ENCODE measurements around the gene ATRN.
"Not testable (repeated sequence)": the region's sequence is repeated elsewhere in the genome, so short reads cannot be mapped to it uniquely, and the experiment has no call there.

ATRN gene

GRCh38 chr20:3603108-3603507, 132.3 kb downstream of the ATRN start:
- H3K4me1 Mint-ChIP-seq = peaks cover 6% of the 10 kb centered on the region
- H3K27me3 Mint-ChIP-seq = no peaks in the 10 kb centered on the region
- H3K27ac Mint-ChIP-seq = no peak overlapping the region
- no peak overlapping the region for H3K4me3 Mint-ChIP-seq
- DNase-seq (no peak), ATAC-seq (no peak)
- H3K36me3 Mint-ChIP-seq (ENCODE audit: low read depth) = peaks cover 28% of the 10 kb centered on the region
- H3K9me3 Mint-ChIP-seq = no peaks in the 10 kb centered on the region

GRCh38 chr20:3605386-3605886, 134.6 kb downstream of the ATRN start:
- H3K36me3 Mint-ChIP-seq (ENCODE audit: low read depth) = peaks cover 20% of the 10 kb centered on the region
- not testable (repeated sequence) for H3K4me1 Mint-ChIP-seq, H3K4me3 Mint-ChIP-seq, DNase-seq, ATAC-seq, H3K9me3 Mint-ChIP-seq, H3K27ac Mint-ChIP-seq, H3K27me3 Mint-ChIP-seq

GRCh38 chr20:3606021-3606420, 135.2 kb downstream of the ATRN start:
- DNase-seq = no peak

GRCh38 chr20:3611901-3612300, 141.1 kb downstream of the ATRN start:
- no peak for ATAC-seq
- no peaks in the 10 kb centered on the region for H3K36me3 Mint-ChIP-seq (ENCODE audit: low read depth)
- no peak for DNase-seq
- H3K27ac Mint-ChIP-seq = no peak overlapping the region
- no peaks in the 10 kb centered on the region for H3K27me3 Mint-ChIP-seq
- no peak overlapping the region for H3K4me3 Mint-ChIP-seq
- no peaks in the 10 kb centered on the region for H3K9me3 Mint-ChIP-seq
- no peaks in the 10 kb centered on the region for H3K4me1 Mint-ChIP-seq

More at GRCh38 chr20:3606021-3606420, 135.2 kb downstream of the ATRN start:
- H3K27me3 Mint-ChIP-seq = no peaks in the 10 kb centered on the region
- H3K4me1 Mint-ChIP-seq = peaks cover 6% of the 10 kb centered on the region
- no peak overlapping the region for H3K4me3 Mint-ChIP-seq
- peak overlapping the region; percentile 19 for H3K27ac Mint-ChIP-seq
- H3K36me3 Mint-ChIP-seq (ENCODE audit: low read depth) = peaks cover 18% of the 10 kb centered on the region
- no peak for ATAC-seq
- no peaks in the 10 kb centered on the region for H3K9me3 Mint-ChIP-seq

GRCh38 chr20:3612795-3613572, 142.2 kb downstream of the ATRN start:
- Mint-ChIP-seq H3K9me3 (no peaks in the 10 kb centered on the region), H3K36me3 (ENCODE audit: low read depth) (no peaks in the 10 kb centered on the region), H3K4me1 (no peaks in the 10 kb centered on the region), H3K4me3 (no peak overlapping the region), H3K27ac (no peak overlapping the region), H3K27me3 (no peaks in the 10 kb centered on the region)
- DNase-seq (no peak), ATAC-seq (no peak)

- Mint-ChIP-seq H3K4me1 (no peaks in the 10 kb centered on the region), H3K9me3 (no peaks in the 10 kb centered on the region), H3K36me3 (ENCODE audit: low read depth) (no peaks in the 10 kb centered on the region), H3K27ac (no peak overlapping the region), H3K4me3 (no peak overlapping the region), H3K27me3 (no peaks in the 10 kb centered on the region)
- ATAC-seq (no peak), DNase-seq (no peak)
Measured at GRCh38 chr20:3613821-3614440, 143.1 kb downstream of the ATRN start.

GRCh38 chr20:3614466-3614865, 143.6 kb downstream of the ATRN start:
- H3K4me3 Mint-ChIP-seq = no peak overlapping the region
- H3K36me3 Mint-ChIP-seq (ENCODE audit: low read depth) = no peaks in the 10 kb centered on the region
- no peaks in the 10 kb centered on the region for H3K4me1 Mint-ChIP-seq
- DNase-seq = no peak
- no peaks in the 10 kb centered on the region for H3K9me3 Mint-ChIP-seq
- H3K27ac Mint-ChIP-seq = no peak overlapping the region
- ATAC-seq = no peak
- no peaks in the 10 kb centered on the region for H3K27me3 Mint-ChIP-seq

- not testable (repeated sequence) for H3K27me3 Mint-ChIP-seq; H3K4me3 Mint-ChIP-seq; H3K9me3 Mint-ChIP-seq; H3K27ac Mint-ChIP-seq; ATAC-seq; H3K4me1 Mint-ChIP-seq; H3K36me3 Mint-ChIP-seq (ENCODE audit: low read depth); DNase-seq
Measured at GRCh38 chr20:3615171-3615840, 144.5 kb downstream of the ATRN start.

GRCh38 chr20:3616250-3616649, 145.4 kb downstream of the ATRN start:
- H3K4me3 Mint-ChIP-seq = no peak overlapping the region
- H3K27ac Mint-ChIP-seq = no peak overlapping the region
- no peaks in the 10 kb centered on the region for H3K36me3 Mint-ChIP-seq (ENCODE audit: low read depth)
- no peak for DNase-seq
- no peak for ATAC-seq
- H3K4me1 Mint-ChIP-seq = no peaks in the 10 kb centered on the region
- H3K27me3 Mint-ChIP-seq = no peaks in the 10 kb centered on the region
- H3K9me3 Mint-ChIP-seq = no peaks in the 10 kb centered on the region

GRCh38 chr20:3621111-3621510, 150.3 kb downstream of the ATRN start:
- Mint-ChIP-seq H3K27me3 (no peaks in the 10 kb centered on the region), H3K9me3 (no peaks in the 10 kb centered on the region), H3K4me3 (no peak overlapping the region), H3K27ac (no peak overlapping the region), H3K4me1 (no peaks in the 10 kb centered on the region), H3K36me3 (ENCODE audit: low read depth) (no peaks in the 10 kb centered on the region)
- ATAC-seq = no peak
- DNase-seq = no peak

- Mint-ChIP-seq H3K4me1 (no peaks in the 10 kb centered on the region), H3K36me3 (ENCODE audit: low read depth) (peaks cover 2% of the 10 kb centered on the region), H3K4me3 (no peak overlapping the region), H3K27ac (no peak overlapping the region), H3K27me3 (no peaks in the 10 kb centered on the region), H3K9me3 (no peaks in the 10 kb centered on the region)
- no peak for DNase-seq
- ATAC-seq = no peak
Measured at GRCh38 chr20:3622406-3622805, 151.6 kb downstream of the ATRN start.

GRCh38 chr20:3627476-3627875, 156.7 kb downstream of the ATRN start:
- Mint-ChIP-seq H3K4me3 (no peak overlapping the region), H3K27ac (no peak overlapping the region), H3K9me3 (no peaks in the 10 kb centered on the region), H3K36me3 (ENCODE audit: low read depth) (peaks cover 4% of the 10 kb centered on the region), H3K27me3 (no peaks in the 10 kb centered on the region), H3K4me1 (no peaks in the 10 kb centered on the region)
- DNase-seq (no peak), ATAC-seq (no peak)

- Mint-ChIP-seq H3K9me3 (no peaks in the 10 kb centered on the region), H3K4me1 (no peaks in the 10 kb centered on the region), H3K27ac (no peak overlapping the region), H3K27me3 (no peaks in the 10 kb centered on the region), H3K4me3 (no peak overlapping the region), H3K36me3 (ENCODE audit: low read depth) (peaks cover 4% of the 10 kb centered on the region)
- DNase-seq (no peak), ATAC-seq (no peak)
Measured at GRCh38 chr20:3628502-3629314, 157.9 kb downstream of the ATRN start.

GRCh38 chr20:3629893-3630292, 159.1 kb downstream of the ATRN start:
- H3K9me3 Mint-ChIP-seq = no peaks in the 10 kb centered on the region
- no peak for DNase-seq
- H3K27me3 Mint-ChIP-seq = no peaks in the 10 kb centered on the region
- H3K36me3 Mint-ChIP-seq (ENCODE audit: low read depth) = peaks cover 4% of the 10 kb centered on the region
- H3K27ac Mint-ChIP-seq = no peak overlapping the region
- H3K4me3 Mint-ChIP-seq = no peak overlapping the region
- no peaks in the 10 kb centered on the region for H3K4me1 Mint-ChIP-seq
- ATAC-seq = no peak
